DOHH2 (cell line): ENCODE results near the gene PDZD4.

Experiments used
- EZH2phosphoT487 ChIP-seq: fragments of 200-600 bp; sonication (generic); IDR thresholded peaks from 2 replicates; pipeline ENCODE4 v1.6.1; 2017; ENCODE audit warnings: borderline replicate concordance, mild to moderate bottlenecking, antibody characterized with exemption, low read length, moderate library complexity, mixed read lengths
- TF ChIP-seq, protein P1 (sequence below): fragments of 200-600 bp; sonication (generic); IDR thresholded peaks from one replicate; pipeline ENCODE4 v1.5.1; 2014; ENCODE audit warnings: antibody characterized with exemption, mild to moderate bottlenecking, low read depth, low read length; ENCODE audit not compliant: poor library complexity, severe bottlenecking

DNA sequence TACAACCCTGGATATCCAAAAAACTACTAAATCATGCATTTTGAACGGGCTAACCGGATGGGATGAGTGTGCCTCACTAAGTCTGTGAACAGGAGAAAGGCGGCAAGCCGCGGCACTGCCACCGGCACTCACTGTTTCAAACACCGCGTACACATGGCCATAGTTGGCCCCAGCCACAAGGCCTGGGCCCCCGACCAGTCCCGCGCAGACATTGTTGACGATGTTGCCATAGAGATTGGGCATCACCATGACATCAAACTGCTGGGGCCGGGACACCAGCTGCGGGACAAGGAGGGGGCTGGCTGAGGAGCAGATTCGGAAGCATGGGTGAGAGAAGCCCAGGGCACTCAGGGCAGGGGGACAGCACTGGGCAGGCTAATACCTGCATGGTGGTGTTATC, 43.7 kb downstream of the PDZD4 start:
- TF ChIP-seq, protein P1, sequence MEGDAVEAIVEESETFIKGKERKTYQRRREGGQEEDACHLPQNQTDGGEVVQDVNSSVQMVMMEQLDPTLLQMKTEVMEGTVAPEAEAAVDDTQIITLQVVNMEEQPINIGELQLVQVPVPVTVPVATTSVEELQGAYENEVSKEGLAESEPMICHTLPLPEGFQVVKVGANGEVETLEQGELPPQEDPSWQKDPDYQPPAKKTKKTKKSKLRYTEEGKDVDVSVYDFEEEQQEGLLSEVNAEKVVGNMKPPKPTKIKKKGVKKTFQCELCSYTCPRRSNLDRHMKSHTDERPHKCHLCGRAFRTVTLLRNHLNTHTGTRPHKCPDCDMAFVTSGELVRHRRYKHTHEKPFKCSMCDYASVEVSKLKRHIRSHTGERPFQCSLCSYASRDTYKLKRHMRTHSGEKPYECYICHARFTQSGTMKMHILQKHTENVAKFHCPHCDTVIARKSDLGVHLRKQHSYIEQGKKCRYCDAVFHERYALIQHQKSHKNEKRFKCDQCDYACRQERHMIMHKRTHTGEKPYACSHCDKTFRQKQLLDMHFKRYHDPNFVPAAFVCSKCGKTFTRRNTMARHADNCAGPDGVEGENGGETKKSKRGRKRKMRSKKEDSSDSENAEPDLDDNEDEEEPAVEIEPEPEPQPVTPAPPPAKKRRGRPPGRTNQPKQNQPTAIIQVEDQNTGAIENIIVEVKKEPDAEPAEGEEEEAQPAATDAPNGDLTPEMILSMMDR: no peak
- TF ChIP-seq EZH2phosphoT487: no peak
